ENCODE results near the gene MRPL38. TPM values are rescaled to one million over a fixed set of nuclear protein-coding genes. Genes with fewer than 3 reads are reported as not detected.

Gene MRPL38
- polyA plus RNA-seq, 1 of the 3 experiments (the other 2 are of a cell fraction), result 93.9 TPM

DNA sequence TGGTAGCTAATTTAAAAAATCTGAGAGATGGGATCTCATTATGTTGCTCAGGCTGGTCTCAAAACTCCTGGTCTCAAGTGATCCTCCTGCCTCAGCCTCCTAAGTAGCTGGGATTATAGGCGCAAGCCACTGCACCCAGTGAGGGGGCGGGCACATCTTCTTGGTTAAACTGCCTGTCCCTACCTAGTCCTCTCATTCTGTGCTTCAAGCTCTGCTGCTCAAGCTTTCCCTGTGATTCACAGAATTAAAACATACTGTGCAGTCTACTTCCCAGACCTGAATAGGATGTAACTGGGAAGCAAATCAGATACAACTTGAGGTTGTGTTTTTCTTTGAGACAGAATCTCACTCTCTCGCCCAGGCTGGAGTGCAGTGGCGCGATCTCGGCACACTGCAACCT is 2.3 kb downstream of the MRPL38 start:
- no peaks in the 10 kb centered on the region for H3K9me2 ChIP-seq
- no peak for DNase-seq
- 97% methylated on average over 6 of the region's 6 CpGs for WGBS (ENCODE audit: low lambda C conversion rate)
- peaks cover 26 to 41% of the 10 kb centered on the region in 2 experiments for H3K36me3 ChIP-seq (replicated peaks in 1 of 2; ENCODE audit: control insufficient read depth in 1 of 2, insufficient read depth in 2 of 2, low read length in 1 of 2)
- peaks cover 30% of the 10 kb centered on the region; the same call in 1 of the 2 replicates for H3K79me2 ChIP-seq (ENCODE audit: insufficient read depth)
- ChIA-PET CTCF (interaction anchor here (1.0 to 5.6 kb wide), 5 partner anchors 26 to 162 kb away, joined by 3 to 142 read pairs (median 5); partner anchors contain the start of gene CDK3), POLR2A (no interaction called here)
- no peak overlapping the region for H3K9ac ChIP-seq
- no peaks in the 10 kb centered on the region for H4K20me1 ChIP-seq (ENCODE audit: insufficient read depth)
- TF ChIP-seq GABPA (IDR thresholded peaks at IDR 0.05; ENCODE audit: low read depth), result no peak
- TF ChIP-seq TAF1 (IDR thresholded peaks at IDR 0.05; ENCODE audit: borderline replicate concordance, low read depth, low read length), result no peak
- no peak for TF ChIP-seq ELF1 (IDR thresholded peaks at IDR 0.05)
- TF ChIP-seq USF1 (IDR thresholded peaks at IDR 0.05; ENCODE audit: borderline replicate concordance, low read depth), result no peak
- no peak for TF ChIP-seq REST (IDR thresholded peaks at IDR 0.05; ENCODE audit: low read depth, low read length)
- no peak for TF ChIP-seq FOXJ3 (CRISPR knock-in tag; IDR thresholded peaks at IDR 0.05)
- TF ChIP-seq RCOR1 (IDR thresholded peaks at IDR 0.05; ENCODE audit: low read length), result no peak
- no peak for TF ChIP-seq POLR2AphosphoS5 (IDR thresholded peaks at IDR 0.05; ENCODE audit: low read depth, low read length)
- no peak for TF ChIP-seq TEAD4 (IDR thresholded peaks at IDR 0.05; ENCODE audit: borderline replicate concordance, insufficient read depth)
- TF ChIP-seq CHD2 (IDR thresholded peaks at IDR 0.05; ENCODE audit: low read length, partially characterized antibody), result no peak
- TF ChIP-seq, protein P1, sequence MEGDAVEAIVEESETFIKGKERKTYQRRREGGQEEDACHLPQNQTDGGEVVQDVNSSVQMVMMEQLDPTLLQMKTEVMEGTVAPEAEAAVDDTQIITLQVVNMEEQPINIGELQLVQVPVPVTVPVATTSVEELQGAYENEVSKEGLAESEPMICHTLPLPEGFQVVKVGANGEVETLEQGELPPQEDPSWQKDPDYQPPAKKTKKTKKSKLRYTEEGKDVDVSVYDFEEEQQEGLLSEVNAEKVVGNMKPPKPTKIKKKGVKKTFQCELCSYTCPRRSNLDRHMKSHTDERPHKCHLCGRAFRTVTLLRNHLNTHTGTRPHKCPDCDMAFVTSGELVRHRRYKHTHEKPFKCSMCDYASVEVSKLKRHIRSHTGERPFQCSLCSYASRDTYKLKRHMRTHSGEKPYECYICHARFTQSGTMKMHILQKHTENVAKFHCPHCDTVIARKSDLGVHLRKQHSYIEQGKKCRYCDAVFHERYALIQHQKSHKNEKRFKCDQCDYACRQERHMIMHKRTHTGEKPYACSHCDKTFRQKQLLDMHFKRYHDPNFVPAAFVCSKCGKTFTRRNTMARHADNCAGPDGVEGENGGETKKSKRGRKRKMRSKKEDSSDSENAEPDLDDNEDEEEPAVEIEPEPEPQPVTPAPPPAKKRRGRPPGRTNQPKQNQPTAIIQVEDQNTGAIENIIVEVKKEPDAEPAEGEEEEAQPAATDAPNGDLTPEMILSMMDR (IDR thresholded peaks at IDR 0.05), result no peak
- TF ChIP-seq GATA2 (CRISPR knock-in tag; IDR thresholded peaks at IDR 0.05), result no peak
- no peak for TF ChIP-seq IRF3 (IDR thresholded peaks at IDR 0.05; ENCODE audit: low read depth, low read length)
- TF ChIP-seq USF2 (IDR thresholded peaks at IDR 0.05; ENCODE audit: borderline replicate concordance, low read depth, low read length), result no peak
- TF ChIP-seq JUND (IDR thresholded peaks at IDR 0.05), result no peak
- TF ChIP-seq MEF2A (IDR thresholded peaks at IDR 0.05; ENCODE audit: borderline replicate concordance, low read depth), result no peak
- no peak for TF ChIP-seq RXRA (IDR thresholded peaks at IDR 0.05; ENCODE audit: borderline replicate concordance, low read depth)
- TF ChIP-seq, protein P2, sequence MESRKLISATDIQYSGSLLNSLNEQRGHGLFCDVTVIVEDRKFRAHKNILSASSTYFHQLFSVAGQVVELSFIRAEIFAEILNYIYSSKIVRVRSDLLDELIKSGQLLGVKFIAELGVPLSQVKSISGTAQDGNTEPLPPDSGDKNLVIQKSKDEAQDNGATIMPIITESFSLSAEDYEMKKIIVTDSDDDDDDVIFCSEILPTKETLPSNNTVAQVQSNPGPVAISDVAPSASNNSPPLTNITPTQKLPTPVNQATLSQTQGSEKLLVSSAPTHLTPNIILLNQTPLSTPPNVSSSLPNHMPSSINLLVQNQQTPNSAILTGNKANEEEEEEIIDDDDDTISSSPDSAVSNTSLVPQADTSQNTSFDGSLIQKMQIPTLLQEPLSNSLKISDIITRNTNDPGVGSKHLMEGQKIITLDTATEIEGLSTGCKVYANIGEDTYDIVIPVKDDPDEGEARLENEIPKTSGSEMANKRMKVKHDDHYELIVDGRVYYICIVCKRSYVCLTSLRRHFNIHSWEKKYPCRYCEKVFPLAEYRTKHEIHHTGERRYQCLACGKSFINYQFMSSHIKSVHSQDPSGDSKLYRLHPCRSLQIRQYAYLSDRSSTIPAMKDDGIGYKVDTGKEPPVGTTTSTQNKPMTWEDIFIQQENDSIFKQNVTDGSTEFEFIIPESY (IDR thresholded peaks at IDR 0.05; ENCODE audit: borderline replicate concordance, low read depth), result no peak
- no peak for TF ChIP-seq TCF12 (IDR thresholded peaks at IDR 0.05)
- no peak overlapping the region for H3K4me2 ChIP-seq
- no peak overlapping the region for H3K27ac ChIP-seq (ENCODE audit: low read depth in 2 of 2, low read length in 1 of 2)
- no peak overlapping the region for H3K4me3 ChIP-seq (ENCODE audit: low read depth in 2 of 2, low read length in 1 of 2)
- no peak overlapping the region for H2AFZ ChIP-seq (ENCODE audit: low read depth)
- peaks cover 4% of the 10 kb centered on the region in 2 experiments; a peak in 2 of 4 replicates for H3K4me1 ChIP-seq (ENCODE audit: control insufficient read depth in 1 of 2, insufficient read depth in 2 of 2, low read depth in 1 of 2, low read length in 1 of 2)
- H3K27me3 ChIP-seq (ENCODE audit: insufficient read depth), result no peaks in the 10 kb centered on the region
- H3F3A ChIP-seq (replicated peaks; ENCODE audit: insufficient read depth), result peaks cover 27% of the 10 kb centered on the region
- no peaks in the 10 kb centered on the region for H3K9me3 ChIP-seq
